Uterus (tissue), 2 donors: ENCODE results near the gene FAM161A.
"Not testable (repeated sequence)": the region's sequence is repeated elsewhere in the genome, so short reads cannot be mapped to it uniquely, and the experiment has no call there.

Experiments
- POLR2A ChIP-seq, 2 donors: fragments of 450-650 bp; IDR thresholded peaks; one replicate each; pipeline ENCODE4 v1.6.1; 2016; ENCODE audit warnings: antibody characterized with exemption in 2 of 2, mild to moderate bottlenecking in 1 of 2, moderate library complexity in 1 of 2
- TF ChIP-seq, protein P1 (sequence below), 4 experiments: fragments of 200-600 bp in 2 of 4; fragments of 450-650 bp in 2 of 4; sonication (generic) in 2 of 4; IDR thresholded peaks; one replicate each; pipeline ENCODE4 v1.5.1; 2016 to 2019; ENCODE audit warnings: antibody characterized with exemption in 4 of 4, mild to moderate bottlenecking in 2 of 4, moderate library complexity in 1 of 4

- TF ChIP-seq, protein P1, sequence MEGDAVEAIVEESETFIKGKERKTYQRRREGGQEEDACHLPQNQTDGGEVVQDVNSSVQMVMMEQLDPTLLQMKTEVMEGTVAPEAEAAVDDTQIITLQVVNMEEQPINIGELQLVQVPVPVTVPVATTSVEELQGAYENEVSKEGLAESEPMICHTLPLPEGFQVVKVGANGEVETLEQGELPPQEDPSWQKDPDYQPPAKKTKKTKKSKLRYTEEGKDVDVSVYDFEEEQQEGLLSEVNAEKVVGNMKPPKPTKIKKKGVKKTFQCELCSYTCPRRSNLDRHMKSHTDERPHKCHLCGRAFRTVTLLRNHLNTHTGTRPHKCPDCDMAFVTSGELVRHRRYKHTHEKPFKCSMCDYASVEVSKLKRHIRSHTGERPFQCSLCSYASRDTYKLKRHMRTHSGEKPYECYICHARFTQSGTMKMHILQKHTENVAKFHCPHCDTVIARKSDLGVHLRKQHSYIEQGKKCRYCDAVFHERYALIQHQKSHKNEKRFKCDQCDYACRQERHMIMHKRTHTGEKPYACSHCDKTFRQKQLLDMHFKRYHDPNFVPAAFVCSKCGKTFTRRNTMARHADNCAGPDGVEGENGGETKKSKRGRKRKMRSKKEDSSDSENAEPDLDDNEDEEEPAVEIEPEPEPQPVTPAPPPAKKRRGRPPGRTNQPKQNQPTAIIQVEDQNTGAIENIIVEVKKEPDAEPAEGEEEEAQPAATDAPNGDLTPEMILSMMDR (IDR thresholded peaks at IDR 0.05): not testable (repeated sequence)
- not testable (repeated sequence) for TF ChIP-seq POLR2A (IDR thresholded peaks at IDR 0.05)
Measured at GRCh38 chr2:61851270-61851669, 2.6 kb downstream of the FAM161A start.
